ENCODE results near the gene CCDC88A. TPM values are rescaled to one million over a fixed set of nuclear protein-coding genes. Genes with fewer than 3 reads are reported as not detected.

The CCDC88A gene
- polyA plus RNA-seq, 2 of the 4 experiments (the other 2 are of a cell fraction): 21.3 to 77.8 TPM

DNA sequence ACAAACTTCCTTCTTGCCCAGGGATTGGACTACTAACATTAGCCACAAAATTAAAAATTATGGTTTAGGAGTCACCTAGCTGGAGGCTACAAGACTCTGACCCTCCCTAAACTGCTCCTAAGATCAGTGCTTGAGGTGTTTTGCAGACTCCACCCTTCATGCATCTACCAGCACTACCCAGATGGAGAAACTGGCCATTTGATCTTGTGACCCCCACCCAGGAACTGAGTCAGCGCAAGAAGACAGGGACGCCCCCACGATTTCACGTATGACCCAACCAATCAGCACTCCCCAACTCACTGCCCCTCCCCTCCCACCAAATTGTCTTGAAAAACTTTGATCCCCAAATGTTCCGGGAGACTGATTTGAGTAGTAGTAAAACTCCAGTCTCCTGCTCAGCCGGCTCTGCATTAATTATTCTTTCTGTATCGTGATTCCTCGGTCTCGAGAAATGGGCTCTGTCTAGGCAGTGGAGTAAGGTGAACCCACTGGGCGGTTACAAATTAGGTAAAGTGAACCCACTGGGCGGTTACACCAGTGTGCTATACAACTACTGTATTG, 40.1 kb upstream of the CCDC88A start (continued):
- TF ChIP-seq HOXB13 (CRISPR knock-in tag; IDR thresholded peaks at IDR 0.05; ENCODE audit: low read depth): no peak
- TF ChIP-seq CEBPB (IDR thresholded peaks at IDR 0.05): no peak
- no peak for TF ChIP-seq RAD21 (conservative IDR thresholded peaks at IDR 0.05 in 1 of 2, IDR thresholded peaks at IDR 0.05 in 1 of 2)

DNA sequence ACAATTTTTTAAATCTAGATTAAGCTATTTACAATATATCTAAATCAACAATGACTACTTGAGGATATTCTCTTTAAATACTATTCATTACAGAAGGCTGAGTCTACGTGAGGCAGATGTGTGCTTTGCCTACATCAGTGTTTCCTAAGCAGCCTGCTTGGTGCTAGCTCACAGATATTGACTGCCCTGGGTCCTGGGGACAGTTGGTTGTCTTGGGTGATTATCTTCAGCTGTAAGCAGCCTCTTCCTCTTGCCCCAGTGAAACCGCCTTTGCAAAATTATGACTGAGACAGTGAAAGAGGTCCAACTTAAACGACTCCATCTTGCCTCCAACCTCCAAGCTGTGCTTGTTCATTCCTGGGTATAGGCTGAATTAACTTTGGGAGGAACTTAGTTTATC, 39.6 kb upstream of the CCDC88A start:
- no peak overlapping the region for H3K4me3 ChIP-seq
- no peaks in the 10 kb centered on the region for H3K9me3 ChIP-seq
- DNase-seq (ENCODE audit: low read depth in 1 of 2, low spot score in 1 of 2): no peak
- ATAC-seq: no peak
- TF ChIP-seq, protein P1, sequence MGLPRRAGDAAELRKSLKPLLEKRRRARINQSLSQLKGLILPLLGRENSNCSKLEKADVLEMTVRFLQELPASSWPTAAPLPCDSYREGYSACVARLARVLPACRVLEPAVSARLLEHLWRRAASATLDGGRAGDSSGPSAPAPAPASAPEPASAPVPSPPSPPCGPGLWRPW (IDR thresholded peaks at IDR 0.05): no peak
- TF ChIP-seq, protein P2, sequence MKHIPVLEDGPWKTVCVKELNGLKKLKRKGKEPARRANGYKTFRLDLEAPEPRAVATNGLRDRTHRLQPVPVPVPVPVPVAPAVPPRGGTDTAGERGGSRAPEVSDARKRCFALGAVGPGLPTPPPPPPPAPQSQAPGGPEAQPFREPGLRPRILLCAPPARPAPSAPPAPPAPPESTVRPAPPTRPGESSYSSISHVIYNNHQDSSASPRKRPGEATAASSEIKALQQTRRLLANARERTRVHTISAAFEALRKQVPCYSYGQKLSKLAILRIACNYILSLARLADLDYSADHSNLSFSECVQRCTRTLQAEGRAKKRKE (CRISPR knock-in tag; IDR thresholded peaks at IDR 0.05; ENCODE audit: low read depth): no peak
- no peak for TF ChIP-seq HEYL (CRISPR knock-in tag; IDR thresholded peaks at IDR 0.05)
- no peak for TF ChIP-seq HOXB13 (CRISPR knock-in tag; IDR thresholded peaks at IDR 0.05; ENCODE audit: low read depth)
- TF ChIP-seq GATA3 (IDR thresholded peaks at IDR 0.05; ENCODE audit: borderline replicate concordance): no peak
- TF ChIP-seq EP300 (IDR thresholded peaks at IDR 0.05): no peak
- no peak for TF ChIP-seq RARB (CRISPR knock-in tag; IDR thresholded peaks at IDR 0.05)
- TF ChIP-seq MAFK (IDR thresholded peaks at IDR 0.05; ENCODE audit: partially characterized antibody): no peak
- TF ChIP-seq EHMT2 (IDR thresholded peaks at IDR 0.05; ENCODE audit: low read depth): no peak
- no peak for TF ChIP-seq RAD21 (conservative IDR thresholded peaks at IDR 0.05 in 1 of 2, IDR thresholded peaks at IDR 0.05 in 1 of 2)
- TF ChIP-seq ZFP36 (IDR thresholded peaks at IDR 0.05; ENCODE audit: borderline replicate concordance, partially characterized antibody): no peak
- TF ChIP-seq KDM1A (IDR thresholded peaks at IDR 0.05; ENCODE audit: low read depth): no peak
- TF ChIP-seq RNF2 (IDR thresholded peaks at IDR 0.05; ENCODE audit: borderline replicate concordance, low read depth): no peak
- TF ChIP-seq, protein P3, sequence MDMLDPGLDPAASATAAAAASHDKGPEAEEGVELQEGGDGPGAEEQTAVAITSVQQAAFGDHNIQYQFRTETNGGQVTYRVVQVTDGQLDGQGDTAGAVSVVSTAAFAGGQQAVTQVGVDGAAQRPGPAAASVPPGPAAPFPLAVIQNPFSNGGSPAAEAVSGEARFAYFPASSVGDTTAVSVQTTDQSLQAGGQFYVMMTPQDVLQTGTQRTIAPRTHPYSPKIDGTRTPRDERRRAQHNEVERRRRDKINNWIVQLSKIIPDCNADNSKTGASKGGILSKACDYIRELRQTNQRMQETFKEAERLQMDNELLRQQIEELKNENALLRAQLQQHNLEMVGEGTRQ (IDR thresholded peaks at IDR 0.05): no peak
- no peak for TF ChIP-seq BHLHE40 (IDR thresholded peaks at IDR 0.05; ENCODE audit: low read depth, low read length)
- no peak for TF ChIP-seq HOXB5 (CRISPR knock-in tag; IDR thresholded peaks at IDR 0.05)
- TF ChIP-seq ZC3H11A (IDR thresholded peaks at IDR 0.05): no peak
- no peak for TF ChIP-seq ZSCAN20 (CRISPR knock-in tag; IDR thresholded peaks at IDR 0.05)
- no peak for TF ChIP-seq CBX8 (IDR thresholded peaks at IDR 0.05)
- TF ChIP-seq, protein P4, sequence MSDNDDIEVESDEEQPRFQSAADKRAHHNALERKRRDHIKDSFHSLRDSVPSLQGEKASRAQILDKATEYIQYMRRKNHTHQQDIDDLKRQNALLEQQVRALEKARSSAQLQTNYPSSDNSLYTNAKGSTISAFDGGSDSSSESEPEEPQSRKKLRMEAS (IDR thresholded peaks at IDR 0.05): no peak
- H3K4me1 ChIP-seq: no peaks in the 10 kb centered on the region
- no peak overlapping the region for H3K27ac ChIP-seq
- H3K4me2 ChIP-seq: no peak overlapping the region
- no peak for FAIRE-seq
- ChIA-PET POLR2A (no interaction called here), CTCF (interaction anchor here (0.6 to 1.7 kb wide), 4 partner anchors 18 to 130 kb away, joined by 3 to 6 read pairs (median 4); no protein-coding TSS in a partner anchor)
- WGBS (ENCODE audit: missing lambda C conversion rate): 56% methylated on average over 3 of the region's 3 CpGs

DNA sequence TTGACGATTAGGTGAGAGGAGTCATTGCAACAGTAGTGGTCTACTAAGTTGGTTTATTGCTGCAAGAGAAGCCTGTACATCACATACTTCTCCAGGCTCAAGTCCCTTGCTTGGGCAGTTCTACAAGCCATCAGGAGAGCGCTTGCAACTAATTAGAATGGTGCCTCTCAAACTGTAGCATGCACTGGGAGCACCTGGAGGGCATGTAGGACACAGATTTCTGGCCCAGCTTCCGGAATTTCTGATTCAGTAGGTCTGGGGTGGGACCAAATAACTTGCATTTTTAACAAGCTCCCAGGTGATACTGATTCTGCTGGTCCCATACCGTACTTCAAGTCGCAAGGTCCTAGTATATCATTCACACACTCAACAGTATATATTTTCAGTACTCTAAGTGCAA, 34.5 kb upstream of the CCDC88A start:
- Histone ChIP-seq H3K4me3 (no peak overlapping the region), H3K4me1 (no peaks in the 10 kb centered on the region), H3K27ac (no peak overlapping the region), H3K4me2 (no peak overlapping the region), H3K9me3 (no peaks in the 10 kb centered on the region)
- ChIA-PET CTCF (interaction anchor here (1.1 kb wide), 1 partner anchor 12 kb away, joined by 3 read pairs; no protein-coding TSS in a partner anchor), POLR2A (no interaction called here)
- TF ChIP-seq CEBPB (IDR thresholded peaks at IDR 0.05) (no peak), RFX5 (IDR thresholded peaks at IDR 0.05) (no peak), FOSL2 (IDR thresholded peaks at IDR 0.05) (no peak), FOSL2 (CRISPR knock-in tag; IDR thresholded peaks at IDR 0.05) (no peak), CBX2 (IDR thresholded peaks at IDR 0.05; ENCODE audit: borderline replicate concordance, low read depth) (no peak), TFCP2L1 (CRISPR knock-in tag; IDR thresholded peaks at IDR 0.05) (no peak), JUNB (IDR thresholded peaks at IDR 0.05) (no peak), BHLHE40 (IDR thresholded peaks at IDR 0.05; ENCODE audit: low read depth, low read length) (no peak)
- WGBS (ENCODE audit: missing lambda C conversion rate): 69% methylated on average over 5 of the region's 5 CpGs
- FAIRE-seq: no peak
- DNase-seq (ENCODE audit: low read depth in 1 of 2, low spot score in 1 of 2): no peak
- ATAC-seq: no peak
